GM03348 (cell line): Measurements from ENCODE around the gene SSH3.
A peak's percentile ranks its signal among the peaks of the same experiment; 100 is the strongest.

Experiments
- DNase-seq: peaks from one replicate; pipeline ENCODE4 v3.0.0; 2012; ENCODE audit warnings: low spot score

Gene SSH3

DNA sequence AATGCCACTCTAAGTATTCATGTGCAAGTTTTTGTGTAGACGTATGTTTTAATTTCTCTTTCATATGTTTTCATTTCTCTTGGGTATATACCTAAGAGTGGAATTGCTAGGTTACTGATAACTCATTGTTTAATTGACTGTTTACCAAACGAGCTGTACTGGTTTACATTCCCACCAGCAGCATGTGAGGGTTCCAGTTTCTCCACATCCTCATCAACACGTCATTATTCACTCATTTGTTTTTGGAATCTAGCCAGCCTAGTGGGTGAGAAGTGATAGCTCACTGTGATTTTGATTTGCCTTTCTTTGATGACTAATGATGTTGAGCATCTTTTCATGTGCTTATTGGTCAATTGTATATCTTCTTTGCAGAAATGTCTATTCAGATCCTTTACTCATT is 10.2 kb upstream of the SSH3 start:
- no peak for DNase-seq

DNA sequence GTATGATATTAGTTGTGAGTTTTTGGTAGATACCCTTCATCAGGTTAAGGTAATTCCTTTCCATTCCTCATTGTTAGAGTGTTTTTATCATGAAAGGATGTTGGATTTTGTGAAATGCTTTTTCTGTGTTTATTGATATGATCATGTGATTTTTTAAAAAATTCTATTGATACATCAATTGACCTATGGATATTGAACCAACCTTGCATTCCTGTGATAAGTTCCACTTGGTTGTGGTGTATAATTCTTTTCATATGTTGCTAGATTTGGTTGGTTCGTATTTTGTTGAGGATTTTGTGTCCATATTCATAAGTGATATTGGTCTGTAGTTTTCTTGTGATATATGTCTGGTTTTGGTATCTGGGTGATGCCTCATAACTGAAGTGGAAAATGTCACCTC is 7.5 kb upstream of the SSH3 start:
- no peak for DNase-seq

DNA sequence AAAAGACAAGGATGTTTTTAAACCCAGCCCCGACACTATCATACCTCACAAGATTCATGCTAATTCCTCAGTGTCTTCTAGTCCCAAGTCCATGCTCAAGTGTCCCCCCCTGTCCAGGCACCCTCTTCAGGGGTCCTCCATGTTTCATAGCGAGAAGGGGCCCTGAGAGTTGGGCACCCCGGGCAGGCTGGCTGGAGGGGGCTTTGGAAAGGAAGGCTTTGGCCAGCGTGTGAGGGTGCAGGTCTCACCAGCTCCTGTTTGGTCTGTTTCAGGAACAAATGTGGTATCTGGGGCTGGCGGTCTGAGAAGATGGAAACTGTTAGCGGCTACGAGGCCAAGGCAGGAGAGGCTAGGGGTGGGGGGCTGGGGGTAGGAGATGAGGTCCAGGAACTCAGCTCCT is 4.5 kb upstream of the SSH3 start:
- DNase-seq: no peak

DNA sequence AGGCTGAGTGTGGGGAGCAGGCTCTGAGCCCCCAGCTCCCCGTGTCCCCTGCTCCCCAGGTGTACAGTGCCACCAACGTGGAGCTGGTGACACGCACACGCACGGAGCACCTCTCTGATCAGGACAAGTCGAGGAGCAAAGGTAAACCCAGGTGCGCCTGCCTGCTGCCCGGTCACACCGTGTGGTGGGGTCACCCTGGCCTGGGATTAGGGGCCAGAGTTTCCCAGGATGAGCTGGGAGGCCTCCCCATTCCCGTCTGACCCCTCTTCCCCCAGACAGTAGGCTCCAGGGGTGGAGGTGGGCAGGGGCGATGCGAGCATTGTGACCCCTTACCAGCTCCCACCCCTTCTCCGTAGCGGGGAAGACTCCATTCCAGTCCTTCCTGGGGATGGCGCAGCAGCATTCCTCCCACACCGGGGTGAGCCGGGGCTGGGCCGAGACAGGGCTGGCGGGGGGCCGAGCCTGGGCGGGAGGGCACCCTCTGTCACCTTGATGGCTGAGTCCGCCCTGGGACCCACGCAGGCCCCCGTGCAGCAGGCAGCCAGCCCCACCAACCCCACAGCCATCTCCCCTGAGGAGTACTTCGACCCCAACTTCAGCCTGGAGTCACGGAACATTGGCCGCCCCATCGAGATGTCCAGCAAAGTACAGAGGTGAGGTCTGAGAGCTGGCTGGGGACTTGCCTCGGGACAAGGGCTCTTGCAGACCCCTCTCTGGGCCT is 3.7 kb upstream of the SSH3 start:
- DNase-seq: no peak

DNA sequence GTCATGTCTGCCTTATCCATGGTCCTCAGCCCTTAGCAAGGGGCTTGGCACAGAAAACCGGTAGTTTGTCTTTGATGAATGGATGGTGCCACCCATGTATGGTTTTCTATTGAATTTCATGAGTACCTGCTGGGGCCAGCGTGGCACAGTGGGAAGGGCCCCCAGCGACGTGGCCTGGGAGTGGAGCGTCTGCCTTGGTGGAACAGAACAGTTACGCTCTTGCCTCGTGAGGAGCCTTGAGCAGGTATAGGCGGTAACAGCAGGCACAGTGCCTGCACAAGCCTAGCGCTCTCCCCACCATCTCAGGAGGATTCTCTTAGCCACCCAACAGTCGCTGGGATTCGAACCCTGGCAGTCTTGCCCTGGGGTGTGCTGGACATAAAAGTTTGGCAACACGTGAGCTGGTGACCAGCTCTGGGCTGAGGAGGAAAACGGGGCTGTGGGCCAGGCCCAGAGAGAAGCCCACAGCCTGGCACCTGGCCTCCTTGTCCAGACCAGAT is 3.0 kb upstream of the SSH3 start:
- no peak for DNase-seq

DNA sequence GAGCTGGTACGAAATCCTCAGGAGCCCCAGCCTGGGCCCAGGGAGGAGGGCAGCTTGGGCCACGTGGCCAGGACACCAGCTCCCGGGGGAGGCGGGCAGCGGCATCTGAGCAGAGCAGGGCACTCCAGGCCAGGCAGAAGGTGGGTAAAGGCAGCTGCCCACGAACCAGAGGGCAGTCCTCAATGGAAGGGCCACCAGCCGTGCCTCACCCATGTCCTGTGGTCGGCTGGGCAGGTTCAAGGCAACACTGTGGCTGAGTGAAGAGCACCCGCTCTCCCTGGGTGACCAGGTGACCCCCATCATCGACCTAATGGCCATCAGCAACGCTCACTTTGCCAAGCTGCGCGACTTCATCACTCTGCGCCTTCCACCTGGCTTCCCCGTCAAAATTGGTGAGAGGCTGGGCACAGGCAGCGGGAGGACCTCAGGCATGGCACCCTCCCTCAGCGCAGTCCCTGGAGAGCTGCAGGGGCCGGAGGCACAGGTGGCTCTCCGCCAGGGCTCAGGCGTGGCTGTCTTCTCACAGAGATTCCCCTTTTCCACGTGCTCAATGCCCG is 2.5 kb upstream of the SSH3 start:
- no peak for DNase-seq

DNA sequence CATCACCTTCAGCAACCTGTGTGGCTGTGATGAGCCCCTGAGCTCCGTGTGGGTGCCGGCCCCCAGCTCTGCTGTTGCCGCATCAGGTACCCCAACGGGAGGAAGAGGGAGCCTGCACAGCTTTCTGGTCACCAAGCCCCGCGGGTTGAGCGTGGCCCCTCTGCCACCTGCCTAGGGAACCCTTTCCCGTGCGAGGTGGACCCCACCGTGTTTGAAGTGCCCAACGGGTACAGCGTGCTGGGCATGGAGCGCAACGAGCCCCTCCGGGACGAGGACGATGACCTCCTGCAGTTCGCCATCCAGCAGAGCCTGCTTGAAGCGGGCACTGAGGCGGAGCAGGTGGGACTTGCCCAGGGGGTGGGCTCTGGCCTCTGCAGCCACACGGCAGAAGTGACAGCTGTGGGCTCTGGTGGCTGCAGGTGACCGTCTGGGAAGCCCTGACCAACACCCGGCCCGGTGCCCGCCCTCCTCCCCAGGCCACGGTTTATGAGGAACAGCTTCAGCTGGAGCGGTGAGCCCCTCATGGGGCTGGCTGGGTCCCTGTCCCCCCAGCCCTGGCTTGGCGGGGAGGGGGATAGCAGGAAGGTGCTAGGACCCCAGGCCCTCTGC is 1.9 kb upstream of the SSH3 start:
- no peak for DNase-seq

DNA sequence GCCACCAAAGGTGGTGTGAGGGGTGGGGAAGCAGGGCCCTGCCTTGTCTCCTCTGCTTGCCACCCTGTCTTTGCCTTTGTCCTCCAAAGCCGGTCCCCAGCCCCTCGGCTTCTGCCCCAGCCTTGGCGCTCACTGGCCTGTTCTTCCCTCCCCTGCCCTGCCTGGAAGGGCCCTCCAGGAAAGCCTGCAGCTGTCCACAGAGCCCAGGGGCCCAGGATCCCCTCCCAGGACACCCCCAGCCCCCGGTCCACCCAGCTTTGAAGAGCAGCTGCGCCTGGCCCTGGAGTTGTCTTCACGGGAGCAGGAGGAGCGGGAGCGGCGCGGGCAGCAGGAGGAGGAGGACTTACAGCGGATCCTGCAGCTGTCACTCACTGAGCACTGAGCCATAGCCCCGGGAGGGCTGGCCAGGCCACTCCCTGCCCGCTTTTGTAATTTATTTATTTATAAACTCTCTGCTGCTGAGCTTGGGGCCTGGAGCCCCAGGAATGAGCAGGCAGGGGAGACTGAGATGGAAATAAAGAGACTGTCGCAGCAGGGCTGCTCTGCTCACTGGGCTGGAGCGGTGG is 1.3 kb upstream of the SSH3 start:
- peak; percentile 24 for DNase-seq

DNA sequence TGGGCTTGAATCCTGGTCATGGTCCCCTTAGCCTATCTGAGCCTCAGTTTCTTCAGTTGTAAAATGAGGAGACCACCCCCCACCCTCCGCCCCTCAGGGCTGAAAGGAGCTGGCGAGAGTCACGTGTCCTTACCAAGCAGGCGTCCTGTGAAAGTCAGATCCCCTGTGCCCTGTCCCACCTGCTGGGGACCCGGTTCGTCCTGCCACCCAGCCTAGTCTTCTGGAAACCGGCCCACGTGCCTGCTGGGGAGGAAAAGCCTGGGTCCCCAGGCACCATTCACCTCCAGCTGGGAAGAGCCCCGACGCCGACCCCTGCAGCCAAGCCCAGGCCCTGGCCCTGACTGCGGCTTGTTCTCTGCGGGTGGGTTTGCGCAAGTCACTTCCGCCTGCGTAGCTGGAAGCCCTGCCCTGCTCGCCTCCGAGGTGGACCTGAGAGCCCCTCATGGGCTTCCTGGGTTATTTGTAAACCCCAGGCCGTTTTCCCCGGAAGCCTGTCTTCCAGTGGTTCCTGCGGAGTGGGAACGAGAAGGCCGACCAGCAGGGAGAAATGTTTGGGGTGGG is 679 bp upstream of the SSH3 start:
- peak; percentile 28 for DNase-seq

DNA sequence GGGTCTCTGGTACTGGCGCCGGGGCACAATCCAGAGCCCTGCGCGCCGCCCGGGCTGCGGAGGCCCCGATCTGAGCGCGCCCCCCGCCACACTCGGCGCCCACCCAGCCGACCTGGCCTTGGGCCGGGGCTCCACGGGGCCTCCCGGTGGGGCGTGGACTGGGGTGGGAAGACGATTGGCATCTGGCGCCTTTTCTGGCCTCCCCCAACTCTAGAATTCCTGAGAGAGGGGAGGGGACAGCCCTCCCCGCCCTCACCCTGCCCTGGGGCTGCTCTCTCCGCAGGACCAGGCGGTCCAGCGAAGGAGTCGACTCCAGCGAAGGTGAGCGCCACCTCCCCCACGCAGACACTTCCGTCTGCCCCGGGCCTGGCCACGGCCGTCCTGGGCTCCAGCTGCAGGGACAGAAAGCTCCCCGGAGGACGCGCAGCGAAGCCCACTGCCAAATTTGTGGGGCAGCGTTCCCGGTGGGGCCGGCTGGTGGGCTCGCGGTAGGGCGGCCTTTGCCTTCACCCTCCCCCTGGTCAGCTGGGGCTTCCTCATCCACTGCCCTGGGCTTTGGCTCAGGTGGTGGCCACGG is 593 bp downstream of the SSH3 start:
- peak; percentile 48 for DNase-seq

DNA sequence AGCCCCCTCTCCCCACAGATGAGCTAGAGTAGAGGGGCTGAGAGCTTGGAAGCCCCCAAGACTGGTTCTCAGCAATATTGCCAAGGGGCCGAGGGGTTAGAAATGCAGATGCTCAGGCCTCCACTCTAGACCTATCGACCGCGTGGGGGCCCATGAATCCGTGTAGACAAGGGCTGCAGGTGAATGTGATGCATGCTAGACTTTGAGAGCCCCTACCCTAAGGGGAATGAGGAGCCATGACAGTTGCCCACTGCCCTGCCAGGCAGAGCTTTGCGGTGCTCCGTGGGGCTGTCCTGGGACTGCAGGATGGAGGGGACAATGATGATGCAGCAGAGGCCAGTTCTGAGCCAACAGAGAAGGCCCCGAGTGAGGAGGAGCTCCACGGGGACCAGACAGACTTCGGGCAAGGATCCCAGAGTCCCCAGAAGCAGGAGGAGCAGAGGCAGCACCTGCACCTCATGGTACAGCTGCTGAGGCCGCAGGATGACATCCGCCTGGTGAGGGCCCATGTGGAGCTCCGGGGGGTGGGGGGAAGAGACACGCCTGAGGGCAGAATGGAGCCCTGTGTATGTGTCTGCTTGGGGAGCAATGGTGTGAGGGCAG is 1.3 kb downstream of the SSH3 start:
- DNase-seq: no peak

DNA sequence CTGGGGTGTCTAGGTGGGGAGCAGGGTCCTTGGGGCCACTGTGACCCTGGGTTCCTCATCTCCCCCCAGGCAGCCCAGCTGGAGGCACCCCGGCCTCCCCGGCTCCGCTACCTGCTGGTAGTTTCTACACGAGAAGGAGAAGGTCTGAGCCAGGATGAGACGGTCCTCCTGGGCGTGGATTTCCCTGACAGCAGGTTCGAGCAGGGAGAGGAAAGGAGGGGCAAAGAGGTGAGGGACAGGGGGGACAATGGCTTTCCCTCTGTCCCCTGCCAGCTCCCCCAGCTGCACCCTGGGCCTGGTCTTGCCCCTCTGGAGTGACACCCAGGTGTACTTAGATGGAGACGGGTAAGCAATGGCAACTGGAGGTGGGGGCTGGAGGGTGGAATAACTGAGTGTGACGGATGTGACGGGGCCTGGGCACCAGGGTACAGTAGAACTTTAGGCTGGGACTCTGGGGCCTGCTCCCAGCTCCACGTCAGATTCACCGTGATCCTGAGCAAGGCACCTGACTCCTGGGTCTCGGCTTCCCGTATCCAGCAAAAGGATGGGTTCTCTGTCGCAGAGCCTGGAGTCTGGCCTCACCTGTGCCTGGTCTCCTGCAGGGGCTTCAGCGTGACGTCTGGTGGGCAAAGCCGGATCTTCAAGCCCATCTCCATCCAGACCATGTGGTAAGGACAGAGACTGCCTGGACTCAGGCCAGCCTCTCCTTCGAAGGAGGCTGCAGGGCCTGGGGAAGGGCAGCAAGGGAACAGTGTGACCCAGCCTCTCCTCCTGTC is 3.6 kb downstream of the SSH3 start:
- no peak for DNase-seq

DNA sequence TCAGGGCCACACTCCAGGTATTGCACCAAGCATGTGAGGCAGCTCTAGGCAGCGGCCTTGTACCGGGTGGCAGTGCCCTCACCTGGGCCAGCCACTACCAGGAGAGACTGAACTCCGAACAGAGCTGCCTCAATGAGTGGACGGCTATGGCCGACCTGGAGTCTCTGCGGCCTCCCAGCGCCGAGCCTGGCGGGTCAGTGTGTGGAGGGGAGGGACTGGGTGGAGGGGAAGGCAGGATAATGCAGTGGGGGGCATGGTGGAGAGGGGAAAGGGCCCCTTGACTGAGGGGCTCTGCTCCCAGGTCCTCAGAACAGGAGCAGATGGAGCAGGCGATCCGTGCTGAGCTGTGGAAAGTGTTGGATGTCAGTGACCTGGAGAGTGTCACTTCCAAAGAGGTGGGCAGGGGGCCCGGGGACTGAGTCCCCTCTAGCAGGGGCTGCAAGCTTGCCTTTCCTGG is 4.2 kb downstream of the SSH3 start:
- DNase-seq: no peak

DNA sequence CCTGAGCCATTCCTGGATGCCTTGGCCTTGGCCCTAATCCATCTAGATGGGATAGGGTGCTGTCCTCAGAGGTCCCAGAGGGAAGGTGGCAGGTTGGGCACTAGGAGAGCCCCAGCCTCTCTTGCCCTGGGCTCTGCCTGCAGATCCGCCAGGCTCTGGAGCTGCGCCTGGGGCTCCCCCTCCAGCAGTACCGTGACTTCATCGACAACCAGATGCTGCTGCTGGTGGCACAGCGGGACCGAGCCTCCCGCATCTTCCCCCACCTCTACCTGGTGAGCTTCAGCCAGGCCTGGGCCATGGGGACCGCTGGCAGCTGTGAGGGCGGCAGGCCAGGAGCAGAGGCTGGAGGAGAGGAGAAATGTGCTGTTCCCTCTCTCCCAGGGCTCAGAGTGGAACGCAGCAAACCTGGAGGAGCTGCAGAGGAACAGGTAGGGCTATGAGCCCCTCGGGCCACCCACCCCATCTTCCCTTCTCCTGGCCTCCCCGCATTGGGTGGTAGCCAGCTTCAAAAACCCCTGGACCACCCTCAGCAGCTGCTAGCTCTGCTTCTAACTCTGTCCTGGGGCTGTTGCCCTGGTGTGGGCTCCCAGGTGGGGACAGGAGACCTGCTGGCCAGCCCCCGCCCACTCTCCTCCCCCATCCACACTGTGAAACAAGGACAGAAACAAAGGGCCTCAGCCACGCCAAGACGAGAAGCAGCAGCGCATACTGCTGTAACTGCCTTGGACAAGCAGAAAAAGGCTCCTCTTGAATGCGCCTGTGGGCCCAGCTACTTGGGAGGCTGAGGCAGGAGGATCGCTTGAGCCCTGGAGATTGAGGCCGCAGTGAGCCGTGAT is 4.9 kb downstream of the SSH3 start:
- DNase-seq: no peak

DNA sequence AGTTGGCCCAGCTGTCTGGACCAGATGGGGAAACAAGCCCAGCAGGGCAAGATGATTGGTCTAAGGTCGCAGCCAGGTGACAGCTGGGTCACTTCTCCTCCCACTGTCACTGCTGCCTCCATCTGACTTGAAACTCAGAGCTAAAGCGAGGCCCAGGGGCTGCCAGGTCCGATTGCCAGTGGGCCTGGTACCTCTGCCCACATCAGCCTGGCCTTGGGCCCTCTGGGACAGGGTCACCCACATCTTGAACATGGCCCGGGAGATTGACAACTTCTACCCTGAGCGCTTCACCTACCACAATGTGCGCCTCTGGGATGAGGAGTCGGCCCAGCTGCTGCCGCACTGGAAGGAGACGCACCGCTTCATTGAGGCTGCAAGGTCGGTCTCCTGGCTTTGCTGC is 5.8 kb downstream of the SSH3 start:
- no peak for DNase-seq

DNA sequence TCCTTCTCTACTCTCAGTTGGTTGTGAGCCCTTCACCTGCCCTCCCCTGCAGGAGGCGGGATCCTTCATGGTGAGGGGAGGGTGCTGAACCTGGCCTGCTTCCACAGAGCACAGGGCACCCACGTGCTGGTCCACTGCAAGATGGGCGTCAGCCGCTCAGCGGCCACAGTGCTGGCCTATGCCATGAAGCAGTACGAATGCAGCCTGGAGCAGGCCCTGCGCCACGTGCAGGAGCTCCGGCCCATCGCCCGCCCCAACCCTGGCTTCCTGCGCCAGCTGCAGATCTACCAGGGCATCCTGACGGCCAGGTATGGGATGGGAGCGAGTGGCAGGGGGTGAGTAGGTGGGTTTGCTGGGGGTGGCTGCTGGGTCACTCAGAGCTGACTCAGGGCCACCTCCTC is 6.3 kb downstream of the SSH3 start:
- no peak for DNase-seq

DNA sequence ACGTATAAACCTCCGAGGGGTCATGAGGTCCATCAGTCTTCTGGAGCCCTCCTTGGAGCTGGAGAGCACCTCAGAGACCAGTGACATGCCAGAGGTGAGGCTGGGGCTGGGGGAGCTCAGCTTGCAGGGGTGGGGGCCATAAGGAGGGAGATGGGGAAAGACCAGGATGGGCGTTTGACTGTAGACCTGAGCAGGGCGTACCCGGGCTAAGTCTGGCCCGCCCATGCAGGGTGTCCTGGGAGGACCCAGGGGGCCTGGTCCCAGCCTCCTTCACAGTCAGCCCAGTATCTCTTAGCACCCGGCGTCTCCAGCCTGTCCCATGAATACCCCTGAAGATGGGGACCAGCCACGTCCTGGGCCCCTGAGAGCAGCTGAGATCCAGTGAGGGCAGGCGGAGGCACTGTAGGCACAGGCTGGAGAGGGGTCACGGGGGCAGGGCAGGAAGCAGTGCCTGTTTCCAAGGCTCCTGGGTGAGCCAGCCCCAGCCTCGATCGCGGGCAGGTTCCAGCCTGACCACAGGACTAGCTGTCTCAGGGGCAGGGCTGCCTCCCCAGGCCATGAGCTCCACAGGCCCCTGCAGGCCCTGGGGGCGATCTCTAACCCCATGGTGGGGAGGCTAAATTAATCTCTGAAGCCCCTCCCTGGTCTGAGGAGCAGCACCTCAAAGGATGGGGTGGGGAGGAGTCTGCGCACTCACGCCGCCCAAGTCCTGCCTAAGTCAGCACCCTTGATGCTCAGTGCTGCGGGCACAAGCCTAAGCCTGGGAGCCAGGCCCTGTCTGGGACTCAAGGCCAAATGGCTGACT is 7.1 kb downstream of the SSH3 start:
- no peak for DNase-seq

DNA sequence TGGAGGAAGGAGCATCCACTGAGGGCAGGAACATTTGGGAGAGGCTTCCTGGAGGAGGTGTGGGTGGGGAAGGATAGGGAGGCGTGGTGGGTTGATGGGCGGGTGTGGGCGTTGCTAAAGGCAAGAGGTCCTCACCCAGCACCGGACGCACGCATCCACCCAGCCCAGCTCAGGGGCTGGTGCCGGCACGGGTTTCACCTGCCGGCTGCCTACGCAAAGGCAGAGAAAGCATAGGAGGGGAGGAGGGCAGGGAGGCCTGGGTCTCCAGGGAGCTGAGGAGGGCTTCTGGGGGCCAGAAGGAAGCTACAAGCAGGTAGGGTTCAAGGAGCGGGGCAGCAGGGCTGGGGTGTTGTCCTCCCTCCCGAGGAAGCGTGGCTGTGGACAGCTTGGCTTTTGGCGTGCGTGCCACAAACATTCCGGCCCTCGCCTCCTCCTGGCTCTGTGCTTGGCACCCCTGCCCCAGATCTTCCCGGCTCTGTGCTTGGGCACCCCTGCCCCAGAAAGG is 7.8 kb downstream of the SSH3 start:
- no peak for DNase-seq

DNA sequence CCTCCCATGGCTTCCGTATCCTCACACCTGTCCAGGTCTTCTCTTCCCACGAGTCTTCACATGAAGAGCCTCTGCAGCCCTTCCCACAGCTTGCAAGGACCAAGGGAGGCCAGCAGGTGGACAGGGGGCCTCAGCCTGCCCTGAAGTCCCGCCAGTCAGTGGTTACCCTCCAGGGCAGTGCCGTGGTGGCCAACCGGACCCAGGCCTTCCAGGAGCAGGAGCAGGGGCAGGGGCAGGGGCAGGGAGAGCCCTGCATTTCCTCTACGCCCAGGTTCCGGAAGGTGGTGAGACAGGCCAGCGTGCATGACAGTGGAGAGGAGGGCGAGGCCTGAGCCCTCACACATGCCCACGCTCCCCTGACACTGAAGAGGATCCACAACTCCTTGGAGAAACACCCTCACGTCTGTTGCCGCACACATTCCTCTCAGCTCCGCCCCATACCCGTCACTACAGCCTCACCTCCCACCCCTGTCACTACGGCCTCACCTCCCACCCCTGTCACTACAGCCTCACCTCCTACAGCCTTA is 8.3 kb downstream of the SSH3 start:
- no peak for DNase-seq
